HEK293T (cell line): ENCODE measurements around the gene GOLGA7B.

ENCODE experiments used
- ARNT ChIP-seq: fragments of 450-650 bp; IDR thresholded peaks from 2 replicates; pipeline ENCODE4 v1.6.1; 2017; ENCODE audit warnings: mild to moderate bottlenecking
- BHLHE40 ChIP-seq: fragments of 450-650 bp; IDR thresholded peaks from 2 replicates; pipeline ENCODE4 v1.6.1; 2016; ENCODE audit warnings: mild to moderate bottlenecking, moderate library complexity, borderline replicate concordance
- ELF4 ChIP-seq: fragments of 450-650 bp; IDR thresholded peaks from 2 replicates; pipeline ENCODE4 v1.6.1; 2017; ENCODE audit warnings: antibody characterized with exemption
- FOXA1 ChIP-seq: fragments of 450-650 bp; IDR thresholded peaks from 2 replicates; pipeline ENCODE4 v1.6.1; 2016; ENCODE audit warnings: mild to moderate bottlenecking
- FOXK2 ChIP-seq: fragments of 450-650 bp; IDR thresholded peaks from 2 replicates; pipeline ENCODE4 v1.6.1; 2016; ENCODE audit warnings: mild to moderate bottlenecking
- FOXM1 ChIP-seq: fragments of 450-650 bp; IDR thresholded peaks from 2 replicates; pipeline ENCODE4 v1.6.1; 2017; ENCODE audit warnings: mild to moderate bottlenecking, borderline replicate concordance
- HDGF ChIP-seq: fragments of 450-650 bp; IDR thresholded peaks from 2 replicates; pipeline ENCODE4 v1.6.1; 2017; ENCODE audit warnings: antibody characterized with exemption, borderline replicate concordance
- NFRKB ChIP-seq: fragments of 450-650 bp; IDR thresholded peaks from 2 replicates; pipeline ENCODE4 v1.6.1; 2016; ENCODE audit warnings: mild to moderate bottlenecking, moderate library complexity
- PKNOX1 ChIP-seq: fragments of 450-650 bp; IDR thresholded peaks from 2 replicates; pipeline ENCODE4 v1.6.1; 2016
- SP1 ChIP-seq: fragments of 450-650 bp; IDR thresholded peaks from 2 replicates; pipeline ENCODE4 v1.6.1; 2017
- TARDBP ChIP-seq: fragments of 450-650 bp; IDR thresholded peaks from 2 replicates; pipeline ENCODE4 v1.6.1; 2016
- ZNF384 ChIP-seq: fragments of 450-650 bp; IDR thresholded peaks from 2 replicates; pipeline ENCODE4 v1.6.1; 2016

GRCh38 chr10:97905276-97905675, 55.6 kb downstream of the GOLGA7B start:
- TF ChIP-seq PKNOX1 (no peak), SP1 (no peak), NFRKB (no peak), TARDBP (no peak), ARNT (no peak), ELF4 (no peak), FOXK2 (no peak), FOXM1 (no peak), FOXA1 (no peak), ZNF384 (no peak), BHLHE40 (no peak), HDGF (no peak)
